GM21619 (cell line): ENCODE data around the gene KDELR1.

ENCODE experiments used
- ATAC-seq: cut with Tn5 transposase; IDR thresholded peaks from one replicate; pipeline ENCODE4 v1.9.1; 2021; ENCODE audit not compliant: unreplicated experiment

Gene KDELR1

GRCh38 chr19:48391100-48392005 is at the start of gene KDELR1:
KDELR1 (minus strand) TSS chr19:48391551; CDS start chr19:48391358, 193 bp downstream.
- peak; percentile 77 for ATAC-seq

- no peak for ATAC-seq
Observed at GRCh38 chr19:48436586-48436985, 45.2 kb upstream of the KDELR1 start.

- ATAC-seq = no peak
Observed at GRCh38 chr19:48433337-48433736, 42.0 kb upstream of the KDELR1 start.

- ATAC-seq = no peak
Observed at GRCh38 chr19:48428670-48429069, 37.3 kb upstream of the KDELR1 start.

GRCh38 chr19:48424694-48425219 is 33.4 kb upstream of the KDELR1 start:
- no peak for ATAC-seq

GRCh38 chr19:48421548-48421947 is 30.2 kb upstream of the KDELR1 start:
- no peak for ATAC-seq

- ATAC-seq = peak; percentile 78
Observed at GRCh38 chr19:48419158-48419920, 28.0 kb upstream of the KDELR1 start.

- ATAC-seq = no peak
Observed at GRCh38 chr19:48418317-48419064, 27.1 kb upstream of the KDELR1 start.

- ATAC-seq = no peak
Observed at GRCh38 chr19:48417421-48417820, 26.1 kb upstream of the KDELR1 start.

- ATAC-seq = no peak
Observed at GRCh38 chr19:48415806-48416221, 24.5 kb upstream of the KDELR1 start.

GRCh38 chr19:48415395-48415794 is 24.0 kb upstream of the KDELR1 start:
- no peak for ATAC-seq

- ATAC-seq = no peak
Observed at GRCh38 chr19:48413879-48414587, 22.7 kb upstream of the KDELR1 start.

- ATAC-seq = no peak
Observed at GRCh38 chr19:48405850-48406249, 14.5 kb upstream of the KDELR1 start.

GRCh38 chr19:48405010-48405659 is 13.8 kb upstream of the KDELR1 start:
- no peak for ATAC-seq

GRCh38 chr19:48403606-48404005 is 12.3 kb upstream of the KDELR1 start:
- ATAC-seq = no peak

- no peak for ATAC-seq
Observed at GRCh38 chr19:48401287-48401686, 9.9 kb upstream of the KDELR1 start.

GRCh38 chr19:48400018-48400742 is 8.8 kb upstream of the KDELR1 start:
- no peak for ATAC-seq

- ATAC-seq = no peak
Observed at GRCh38 chr19:48398375-48399235, 7.3 kb upstream of the KDELR1 start.

GRCh38 chr19:48398102-48398374 is 6.7 kb upstream of the KDELR1 start:
- no peak for ATAC-seq
